ENCODE measurements around the gene CD1D.
"Not testable (repeated sequence)": the region's sequence is repeated elsewhere in the genome, so short reads cannot be mapped to it uniquely, and the experiment has no call there.

The CD1D gene

GRCh38 chr1:158176849-158177699, 3.6 kb upstream of the CD1D start:
- DNase-seq (ENCODE audit: low spot score) = not testable (repeated sequence)

- DNase-seq (ENCODE audit: low spot score) = peak; percentile 95
Measured at GRCh38 chr1:158177700-158178450, 2.8 kb upstream of the CD1D start.

GRCh38 chr1:158179301-158180041, 1.2 kb upstream of the CD1D start:
- no peak for DNase-seq (ENCODE audit: low spot score)

GRCh38 chr1:158181577-158181922, 855 bp downstream of the CD1D start:
- no peak for DNase-seq (ENCODE audit: low spot score)

- no peak for DNase-seq (ENCODE audit: low spot score)
Measured at GRCh38 chr1:158185770-158186169, 5.1 kb downstream of the CD1D start.

- DNase-seq (ENCODE audit: low spot score) = no peak
Measured at GRCh38 chr1:158186180-158186579, 5.5 kb downstream of the CD1D start.

GRCh38 chr1:158188611-158189010, 7.9 kb downstream of the CD1D start:
- no peak for DNase-seq (ENCODE audit: low spot score)

- no peak for DNase-seq (ENCODE audit: low spot score)
Measured at GRCh38 chr1:158189624-158190023, 8.9 kb downstream of the CD1D start.

GRCh38 chr1:158191299-158191698, 10.6 kb downstream of the CD1D start:
- DNase-seq (ENCODE audit: low spot score) = no peak

- no peak for DNase-seq (ENCODE audit: low spot score)
Measured at GRCh38 chr1:158196461-158196860, 15.8 kb downstream of the CD1D start.

- no peak for DNase-seq (ENCODE audit: low spot score)
Measured at GRCh38 chr1:158199849-158200248, 19.2 kb downstream of the CD1D start.

- no peak for DNase-seq (ENCODE audit: low spot score)
Measured at GRCh38 chr1:158200527-158200926, 19.8 kb downstream of the CD1D start.

- DNase-seq (ENCODE audit: low spot score) = no peak
Measured at GRCh38 chr1:158203693-158204457, 23.2 kb downstream of the CD1D start.

GRCh38 chr1:158204458-158204827, 23.7 kb downstream of the CD1D start:
- no peak for DNase-seq (ENCODE audit: low spot score)

- no peak for DNase-seq (ENCODE audit: low spot score)
Measured at GRCh38 chr1:158208586-158209116, 28.0 kb downstream of the CD1D start.

- DNase-seq (ENCODE audit: low spot score) = no peak
Measured at GRCh38 chr1:158212320-158212719, 31.6 kb downstream of the CD1D start.

GRCh38 chr1:158223445-158223844, 42.8 kb downstream of the CD1D start:
- DNase-seq (ENCODE audit: low spot score) = not testable (repeated sequence)

GRCh38 chr1:158227904-158228623, 47.4 kb downstream of the CD1D start:
- no peak for DNase-seq (ENCODE audit: low spot score)

Measured in ecto neural progenitor cell (in vitro differentiated cells).